Jurkat, Clone E6-1 (cell line): ENCODE results near the gene CDT1. TPM values are rescaled to one million over a fixed set of nuclear protein-coding genes. Genes with fewer than 3 reads are reported as not detected.

Source experiments
- DNase-seq: peaks from one replicate; pipeline ENCODE4 v3.0.0-alpha.2; 2011; ENCODE audit warnings: low read depth, low spot score
- H3K4me3 ChIP-seq: 2 replicates; pipeline ENCODE4 v1.5.1; 2011; ENCODE audit warnings: mild to moderate bottlenecking, low read length, control low read depth, moderate library complexity
- polyA plus RNA-seq: library from polyadenylated mRNA; unstranded; fragments of >200 nt; gene quantifications from one replicate; pipeline ENCODE4 v1.2.1, GENCODE V29; 2012; ENCODE audit warnings: missing spikeins; ENCODE audit not compliant: insufficient read length, insufficient read depth

The CDT1 gene
- 93.9 TPM for polyA plus RNA-seq

DNA sequence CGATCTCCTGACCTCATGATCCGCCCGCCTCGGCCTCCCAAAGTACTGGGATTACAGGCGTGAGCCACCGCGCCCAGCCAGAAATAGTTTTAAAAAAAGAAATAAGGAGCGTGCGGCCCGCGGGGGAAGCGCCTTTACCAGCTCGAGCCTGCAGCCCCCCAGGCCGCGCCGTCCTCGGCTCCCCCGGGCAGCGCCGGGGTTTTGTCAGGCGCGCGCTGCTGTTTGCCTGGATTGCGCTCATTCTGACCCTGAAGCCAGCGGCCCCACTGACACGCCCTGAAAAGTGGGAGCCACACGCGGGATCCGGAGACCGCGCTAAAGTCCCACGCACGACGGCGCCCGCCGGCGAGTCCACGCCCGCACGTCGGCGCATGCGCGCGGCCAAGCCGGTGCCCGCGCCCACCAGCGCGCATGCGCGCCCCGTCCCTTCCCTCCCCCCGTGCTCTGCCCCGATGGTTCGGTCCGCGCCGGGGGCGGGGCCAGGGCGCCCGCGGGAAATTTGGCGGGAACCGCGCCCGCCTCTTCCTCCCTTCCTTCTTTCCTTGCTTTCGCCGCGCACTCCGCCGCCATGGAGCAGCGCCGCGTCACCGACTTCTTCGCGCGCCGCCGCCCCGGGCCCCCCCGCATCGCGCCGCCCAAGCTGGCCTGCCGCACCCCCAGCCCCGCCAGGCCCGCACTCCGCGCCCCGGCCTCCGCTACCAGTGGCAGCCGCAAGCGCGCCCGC lies at the start of gene CDT1:
CDT1 (plus strand) TSS at position 526 of the 724 bp plus-strand sequence; CDS start at position 569, 43 bp downstream.
- H3K4me3 ChIP-seq = peak within 1 kb of the TSS; percentile 93
- DNase-seq = peak; percentile 76

DNA sequence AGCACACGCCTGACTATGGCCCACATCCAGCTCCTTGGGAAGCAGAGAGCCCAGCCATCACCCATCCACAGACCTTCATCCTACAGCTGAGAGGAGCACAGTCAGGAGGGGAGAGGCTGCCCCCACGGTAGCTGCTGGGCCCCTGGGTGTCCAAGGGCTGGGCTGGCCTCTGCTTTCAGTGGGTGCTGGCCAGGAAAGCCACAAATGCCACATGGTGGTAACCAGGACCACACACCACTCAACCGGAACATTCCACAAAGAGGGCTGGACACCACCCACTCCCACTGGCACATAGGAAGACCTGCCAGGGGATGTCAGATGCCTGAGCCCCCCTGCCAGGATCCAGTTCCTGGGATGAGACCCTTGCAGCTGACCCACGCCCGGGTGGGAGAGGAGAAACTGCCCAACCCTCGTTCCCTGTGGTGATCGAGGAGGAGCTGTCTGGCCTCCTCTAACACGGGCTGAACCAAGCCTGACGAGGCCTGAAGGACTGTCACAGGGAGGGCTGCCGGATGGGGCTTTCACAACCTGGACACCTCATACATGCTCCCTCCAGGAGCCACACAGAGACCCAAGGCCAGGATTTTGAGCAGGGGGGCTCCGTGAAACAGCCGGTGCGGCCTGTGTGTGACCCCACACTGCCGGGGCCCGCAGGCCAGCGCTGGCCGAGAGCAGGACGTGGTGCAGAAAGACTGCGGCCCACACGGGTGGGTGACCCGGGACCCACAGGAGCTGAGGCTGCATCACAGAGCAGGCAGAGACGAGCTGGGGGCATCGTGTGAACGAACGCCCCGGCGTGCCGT lies 49.3 kb upstream of the CDT1 start:
- no peak for DNase-seq
- no peak overlapping the region for H3K4me3 ChIP-seq

DNA sequence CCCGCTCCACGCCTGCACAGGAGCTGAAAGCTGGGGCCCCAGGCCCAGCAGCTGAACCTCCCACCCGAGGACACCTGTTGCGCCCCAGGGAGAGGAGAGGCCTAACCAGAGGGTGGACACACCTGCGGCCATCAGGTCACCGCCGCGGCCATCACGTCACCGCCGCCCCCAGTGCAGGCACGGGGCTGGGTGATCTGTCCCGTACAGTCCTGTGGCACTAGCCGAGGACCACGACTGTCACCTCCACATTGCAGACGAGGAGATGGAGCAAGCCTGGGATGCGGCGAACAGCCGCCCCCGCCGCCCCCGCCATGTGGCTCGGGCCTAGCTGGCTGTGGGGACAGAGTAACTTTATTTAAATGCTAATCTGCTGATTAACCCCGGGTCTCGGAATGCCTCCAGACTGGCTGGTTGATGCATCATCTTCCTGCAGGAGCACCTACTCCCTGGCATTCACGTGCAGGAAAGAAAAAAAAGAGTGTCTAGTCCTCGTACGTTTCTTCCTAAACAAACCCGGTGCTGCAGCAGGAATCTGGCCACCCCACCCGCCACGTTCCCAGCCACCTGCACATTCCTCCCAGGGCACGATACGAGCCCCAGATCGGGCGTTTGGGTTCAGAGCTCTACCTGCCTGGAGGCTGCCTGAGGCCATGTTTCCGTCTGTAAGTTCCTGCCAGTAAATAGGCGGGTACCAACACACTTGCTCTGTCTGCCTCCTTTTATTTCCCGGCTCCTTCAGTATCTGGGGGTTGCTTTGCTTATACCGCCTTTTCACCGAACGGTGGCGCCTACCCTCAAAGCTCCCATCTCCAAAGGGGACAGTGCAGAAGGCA lies 48.5 kb upstream of the CDT1 start:
- no peak overlapping the region for H3K4me3 ChIP-seq
- DNase-seq = no peak

DNA sequence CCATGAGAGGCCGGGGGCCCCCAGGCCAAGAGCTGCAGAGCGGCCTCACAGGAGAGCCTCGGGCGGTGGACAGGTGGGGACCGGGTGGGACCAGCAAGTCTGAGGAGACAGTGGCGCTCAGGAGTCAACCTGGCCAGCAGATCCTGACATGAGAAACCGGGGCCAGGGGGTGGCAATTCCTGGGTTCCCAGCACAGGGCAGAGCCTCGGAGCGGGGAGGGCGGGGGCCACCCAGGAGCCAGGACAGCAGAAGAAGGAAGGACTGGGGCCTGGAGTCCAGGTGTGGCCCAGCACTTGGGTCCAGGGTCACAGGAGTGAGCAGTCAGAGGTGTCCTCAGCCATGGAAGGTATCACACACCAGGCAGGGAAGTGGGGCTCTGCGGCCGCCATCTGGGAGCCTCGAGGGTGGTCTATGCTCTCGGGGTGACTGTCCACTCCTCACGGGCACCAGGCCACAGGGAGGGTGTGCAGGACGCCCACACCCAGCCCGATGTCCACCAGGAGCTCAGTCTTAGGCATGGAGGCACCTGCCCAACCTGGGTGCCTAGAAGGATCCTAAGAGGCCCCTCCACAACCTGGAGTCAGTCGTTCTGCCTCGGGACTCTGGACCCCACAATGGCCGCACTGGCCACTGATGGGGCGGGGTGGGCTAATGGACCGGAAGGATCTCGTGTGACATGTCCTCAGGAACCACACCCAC lies 47.7 kb upstream of the CDT1 start:
- no peak for DNase-seq
- H3K4me3 ChIP-seq = no peak overlapping the region

DNA sequence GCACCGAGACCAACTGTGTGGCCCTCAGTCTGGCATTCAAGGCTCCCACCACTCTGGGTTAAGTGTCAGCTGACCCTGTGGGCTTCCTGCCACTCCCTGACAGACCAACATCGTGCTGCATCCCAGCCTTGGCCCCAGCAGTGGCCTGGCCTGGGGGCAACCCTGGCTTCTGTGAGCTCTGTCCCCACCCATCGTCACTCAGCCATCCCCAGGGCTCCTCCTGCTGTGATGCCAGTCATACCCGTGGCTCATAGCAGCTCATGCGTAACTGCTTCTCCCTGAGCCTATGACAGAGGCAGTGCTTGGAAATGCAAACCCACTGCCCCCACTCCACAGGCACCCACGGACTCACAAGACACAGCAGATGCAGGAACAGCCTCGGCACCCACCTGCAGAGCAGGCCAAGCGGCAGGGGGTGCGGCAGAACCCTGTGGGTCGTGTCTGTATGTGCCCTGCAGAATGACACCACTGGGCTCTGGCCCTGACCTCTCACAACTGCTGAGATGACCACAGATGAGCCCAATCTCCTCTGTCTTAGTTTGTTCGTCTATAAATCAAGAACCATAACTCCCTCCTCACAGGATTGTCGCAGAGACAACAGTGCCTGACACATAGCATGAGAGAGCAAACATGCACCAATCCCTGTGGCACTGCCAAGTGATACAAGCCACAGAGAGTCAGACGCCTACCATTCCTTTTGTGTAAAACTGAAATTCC lies 45.2 kb upstream of the CDT1 start:
- H3K4me3 ChIP-seq = no peak overlapping the region
- DNase-seq = no peak

DNA sequence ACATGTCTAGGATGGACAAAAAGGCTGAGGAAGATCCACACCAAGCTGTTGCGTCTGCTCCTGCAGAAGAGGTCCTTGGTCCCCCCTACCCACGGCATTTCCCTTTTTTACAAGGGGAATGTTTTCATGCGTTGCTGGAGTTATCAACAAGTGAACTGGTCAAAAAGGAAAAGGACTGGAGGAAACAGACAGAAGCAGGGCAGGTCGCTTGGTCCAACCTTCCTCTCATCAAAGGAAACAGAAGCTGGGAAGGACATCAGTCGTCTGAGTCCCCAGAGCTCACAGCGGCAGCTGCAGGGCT lies 44.7 kb upstream of the CDT1 start:
- no peak overlapping the region for H3K4me3 ChIP-seq
- no peak for DNase-seq

DNA sequence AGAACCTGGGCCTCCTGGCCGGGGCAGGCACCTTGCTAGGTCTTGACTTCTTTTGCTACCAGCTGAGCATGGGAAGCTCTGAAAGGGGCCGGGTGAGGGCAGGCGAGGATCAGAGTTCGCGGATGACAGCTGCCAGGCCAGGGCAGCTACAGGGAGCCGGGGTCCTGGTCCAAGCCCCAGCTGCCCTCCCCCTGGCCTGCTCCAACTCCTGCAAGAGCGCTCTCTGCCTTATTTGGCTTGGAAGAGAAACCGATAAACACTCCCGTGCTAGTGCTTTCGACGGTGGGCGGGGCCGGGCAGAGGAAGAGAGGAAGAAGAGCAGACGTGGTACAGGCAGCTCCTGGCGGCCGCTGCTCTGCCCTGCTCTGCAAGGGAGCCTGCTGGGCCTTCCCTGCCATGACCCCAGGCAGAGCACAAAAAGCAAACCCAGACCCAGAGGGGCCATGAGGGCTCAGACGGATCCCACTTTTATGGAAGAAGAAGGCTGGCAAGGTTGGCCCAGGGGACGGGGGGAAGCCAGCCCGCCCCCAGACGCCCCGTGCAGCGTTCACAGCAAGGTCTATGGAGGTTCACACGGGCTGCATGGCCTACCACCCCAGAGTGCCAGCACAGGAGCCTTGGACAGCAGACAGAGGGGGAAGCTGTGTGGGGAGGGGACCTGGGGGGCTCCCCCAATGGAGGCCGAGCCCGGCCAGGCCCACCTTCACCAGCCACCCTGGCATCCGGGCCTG lies 44.2 kb upstream of the CDT1 start:
- no peak overlapping the region for H3K4me3 ChIP-seq
- DNase-seq = no peak

DNA sequence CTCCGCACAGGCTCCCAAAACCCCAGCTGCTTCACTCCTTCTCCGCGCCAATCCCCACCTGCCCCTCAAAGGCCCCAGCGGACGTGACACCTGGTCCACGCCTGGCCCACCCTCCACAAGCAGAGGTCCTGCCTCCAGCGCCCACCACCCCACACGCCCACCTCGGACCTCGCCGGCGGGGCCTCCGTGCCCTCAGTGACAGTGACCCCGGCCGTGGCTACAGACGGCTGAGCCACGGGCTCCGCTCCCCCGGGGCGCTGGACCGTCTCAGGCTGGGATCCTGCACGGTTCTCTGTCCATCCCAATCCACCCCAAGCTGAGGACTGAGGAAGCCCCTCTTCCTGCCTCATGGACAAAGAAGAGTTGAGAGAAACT lies 43.6 kb upstream of the CDT1 start:
- DNase-seq = no peak
- no peak overlapping the region for H3K4me3 ChIP-seq

DNA sequence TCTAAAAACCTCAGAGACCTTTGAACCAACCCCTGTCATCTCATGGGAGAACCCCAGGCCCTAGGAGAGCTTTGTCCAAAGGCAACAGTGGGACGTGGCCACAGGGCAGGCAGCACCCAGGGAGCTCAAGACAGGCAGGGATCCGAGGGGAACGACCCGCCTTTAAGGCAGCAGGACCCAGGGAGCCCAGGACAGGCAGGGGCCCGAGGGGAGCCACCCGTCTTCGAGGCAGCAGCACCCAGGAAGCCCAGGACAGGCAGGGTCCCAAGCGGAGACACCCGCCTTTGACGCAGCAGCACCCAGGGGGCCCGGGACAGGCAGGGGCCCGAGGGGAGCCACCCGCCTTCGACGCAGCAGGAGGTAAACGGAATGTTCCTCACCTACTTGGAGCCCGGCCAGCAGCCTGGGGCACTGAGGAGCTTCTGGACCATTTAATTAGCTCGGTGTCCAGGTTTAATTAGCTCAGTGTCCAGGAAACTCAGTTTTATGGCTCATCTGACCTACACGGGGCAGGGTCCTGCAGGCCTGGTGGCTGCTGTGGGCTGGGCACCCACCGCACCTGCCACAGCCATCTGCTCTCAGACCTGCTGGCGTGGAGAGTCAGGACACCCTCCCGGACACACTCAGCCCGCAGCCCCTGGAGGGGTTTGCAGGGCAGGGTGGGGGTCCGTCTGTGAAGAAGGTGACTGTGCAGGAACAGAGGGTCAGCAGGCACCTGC lies 43.0 kb upstream of the CDT1 start:
- no peak overlapping the region for H3K4me3 ChIP-seq
- DNase-seq = no peak

DNA sequence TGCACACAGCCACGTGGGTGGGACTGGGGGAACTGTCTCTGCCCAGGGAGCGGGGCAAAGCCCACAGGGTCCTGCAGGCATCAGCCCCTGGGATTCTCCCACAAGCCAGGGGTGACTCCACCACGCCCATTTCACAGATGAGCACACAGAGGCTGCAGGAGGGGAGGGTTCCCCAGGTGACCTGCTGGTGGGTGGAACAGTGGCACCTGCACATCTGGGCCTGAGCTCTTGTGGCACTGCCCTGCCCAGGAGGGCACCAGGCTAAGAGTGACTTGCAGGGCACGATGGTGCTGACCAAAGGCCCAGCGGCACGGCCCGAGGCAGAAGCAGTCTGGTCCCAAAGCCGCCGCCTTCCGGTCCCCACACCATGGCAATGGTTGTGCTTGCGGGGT lies 42.5 kb upstream of the CDT1 start:
- no peak overlapping the region for H3K4me3 ChIP-seq
- DNase-seq = no peak

DNA sequence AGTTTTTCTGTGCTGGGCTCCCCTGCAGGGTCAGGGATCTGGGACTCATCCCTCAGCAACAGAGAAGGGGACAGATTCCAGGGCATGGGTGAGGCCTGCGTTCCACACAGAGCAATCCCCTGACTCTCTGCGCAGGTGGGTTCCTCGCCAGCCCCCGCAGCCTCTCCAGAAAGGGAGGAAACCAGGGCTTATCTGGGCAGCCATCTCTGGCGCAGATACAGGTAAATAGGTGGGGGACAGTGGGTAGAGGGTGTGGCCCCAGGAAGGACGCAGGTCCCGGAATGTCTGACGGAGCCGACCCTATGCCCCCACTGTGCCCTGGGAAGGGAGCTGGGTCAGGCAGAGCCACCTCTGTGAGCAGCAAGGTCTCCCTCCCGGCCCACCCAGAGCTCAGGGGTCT lies 41.8 kb upstream of the CDT1 start:
- no peak overlapping the region for H3K4me3 ChIP-seq
- no peak for DNase-seq

DNA sequence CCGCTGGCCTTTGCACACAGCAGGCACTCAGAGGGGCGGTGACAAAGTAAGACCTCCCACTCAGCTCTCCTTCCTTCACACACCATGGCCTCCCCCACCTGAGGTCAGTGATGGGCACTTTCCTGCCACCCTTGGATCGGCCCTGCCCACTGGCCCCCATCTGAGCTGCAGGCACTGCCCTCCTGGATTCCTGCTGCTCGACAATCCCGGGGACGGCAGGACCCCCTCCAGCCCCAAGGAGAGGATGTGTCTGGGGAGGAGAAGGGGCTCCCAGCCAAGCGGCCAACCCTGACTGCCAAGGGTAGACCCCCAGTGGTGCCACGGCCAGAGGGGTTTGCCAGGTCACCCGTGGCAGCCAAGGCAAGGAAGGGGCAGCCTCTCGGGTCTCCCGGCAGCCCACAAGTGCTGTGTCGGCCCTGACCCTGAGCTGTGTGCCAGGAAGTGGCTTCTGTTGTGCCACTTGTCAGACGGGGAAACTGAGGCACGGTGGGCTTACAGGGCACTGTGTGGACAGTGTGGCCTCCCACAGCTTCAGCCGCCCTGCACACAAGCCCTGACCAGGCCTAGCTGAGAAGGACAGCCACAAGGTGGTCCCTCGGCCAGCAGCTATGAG lies 41.2 kb upstream of the CDT1 start:
- DNase-seq = no peak
- H3K4me3 ChIP-seq = no peak overlapping the region

DNA sequence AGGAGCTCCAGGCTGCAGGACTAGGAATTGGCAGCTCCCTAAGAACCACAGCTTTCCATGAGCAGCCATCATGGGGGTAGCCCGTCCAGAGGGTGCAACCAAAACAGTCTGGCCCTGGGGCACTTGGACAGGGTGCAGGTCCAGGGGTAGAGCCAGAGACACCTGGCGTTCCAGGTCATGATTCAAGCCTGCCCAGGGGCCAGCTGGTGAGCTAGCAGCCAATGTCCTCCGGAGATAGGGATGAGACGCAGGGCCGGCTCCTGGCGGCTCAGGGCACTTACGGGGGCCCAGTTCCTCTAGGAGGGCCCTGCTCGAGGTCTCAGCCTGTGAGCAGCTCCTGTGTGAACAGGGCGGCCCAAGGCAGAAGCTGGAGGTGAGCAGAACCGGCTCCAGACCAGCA lies 40.6 kb upstream of the CDT1 start:
- no peak for DNase-seq
- H3K4me3 ChIP-seq = no peak overlapping the region

DNA sequence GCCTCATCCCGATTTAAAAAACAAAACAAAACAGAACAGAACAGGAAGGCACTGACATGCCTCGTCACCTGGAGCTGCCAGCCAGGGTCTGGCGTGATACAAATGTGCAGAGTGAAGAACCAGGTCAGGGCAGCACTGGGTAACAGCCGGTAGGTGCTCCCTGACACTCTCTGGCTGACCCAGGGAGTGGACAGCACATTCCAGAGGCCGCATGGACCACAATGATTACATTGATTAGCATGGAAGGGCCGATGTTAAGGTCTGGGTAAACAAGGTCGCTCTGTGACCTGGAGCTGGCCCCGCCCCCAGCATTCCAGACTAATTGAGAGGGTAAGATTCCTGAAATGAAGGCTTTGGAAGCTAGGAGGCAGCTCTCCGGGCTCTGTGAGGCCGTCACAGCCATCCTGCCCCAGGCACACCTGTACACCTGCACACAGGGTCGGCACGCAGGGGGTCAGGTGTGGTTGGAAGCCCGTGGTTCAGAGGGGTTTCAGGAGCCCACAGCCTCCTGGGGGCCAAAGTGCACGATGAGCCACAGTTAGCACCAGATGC lies 40.0 kb upstream of the CDT1 start:
- H3K4me3 ChIP-seq = no peak overlapping the region
- DNase-seq = no peak

DNA sequence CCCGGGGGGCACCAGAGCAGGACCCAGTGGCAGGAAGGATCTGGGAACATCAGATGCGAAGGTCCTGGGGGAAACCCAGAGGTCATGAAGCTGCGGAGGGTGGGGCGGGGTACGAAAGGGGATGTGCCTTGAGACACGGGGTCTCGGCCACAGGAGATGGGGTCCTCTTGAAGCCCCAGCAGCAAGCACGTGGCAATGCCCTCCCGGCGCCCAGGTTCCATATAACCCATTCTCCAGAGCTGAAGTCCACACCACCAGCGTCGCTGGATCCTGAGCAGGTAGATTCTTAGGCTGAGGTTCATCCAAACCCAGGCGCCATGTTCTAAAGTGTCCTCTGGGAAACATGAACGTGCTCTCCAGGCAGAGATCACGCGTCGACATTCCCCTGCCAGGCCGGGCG lies 39.5 kb upstream of the CDT1 start:
- no peak for DNase-seq
- no peak overlapping the region for H3K4me3 ChIP-seq

DNA sequence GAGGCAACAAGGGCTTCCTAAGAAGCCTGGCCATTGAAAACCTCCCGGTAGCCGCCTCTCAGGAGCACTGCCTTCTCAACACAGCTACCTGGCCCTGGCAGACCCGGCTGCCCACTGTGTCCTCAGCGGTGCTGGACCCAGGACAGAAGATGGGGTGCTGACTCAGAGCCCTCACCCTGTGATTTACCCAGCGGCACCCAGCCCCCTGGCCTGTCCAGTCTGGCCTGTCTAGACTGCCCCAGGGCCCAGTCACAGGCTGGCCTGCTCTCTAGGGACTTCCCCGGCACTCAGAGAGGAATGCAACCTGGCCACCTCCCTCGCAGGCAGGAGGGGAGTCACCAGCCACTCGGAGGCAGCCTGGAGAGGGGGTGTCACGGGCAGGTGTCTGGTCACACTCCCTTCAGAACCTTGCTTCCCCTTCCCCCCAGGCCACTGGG lies 38.7 kb upstream of the CDT1 start:
- H3K4me3 ChIP-seq = no peak overlapping the region
- no peak for DNase-seq

DNA sequence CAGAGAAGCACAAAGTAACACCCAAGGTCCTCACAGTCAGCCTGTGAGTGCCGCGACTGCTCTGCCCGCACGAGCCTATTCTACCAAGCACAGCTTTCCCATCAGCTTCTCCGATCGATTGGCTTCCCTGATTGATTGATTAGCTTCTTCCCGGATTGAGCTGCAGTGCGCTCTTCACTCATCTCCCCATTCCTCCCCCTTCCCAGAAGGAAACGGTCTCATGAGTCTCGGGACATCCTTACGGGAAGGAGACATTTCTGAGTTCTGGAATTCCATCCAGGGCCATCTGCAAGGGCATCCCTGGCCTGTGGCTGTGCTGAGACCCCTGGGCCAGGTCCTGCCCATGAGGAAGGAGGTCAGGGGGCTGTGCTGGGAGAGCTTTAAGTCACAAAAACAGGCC lies 36.6 kb upstream of the CDT1 start:
- no peak overlapping the region for H3K4me3 ChIP-seq
- no peak for DNase-seq
